HL-60/S4 treated with retinoic acid at 250 ng/mL for 4 days and 3 days (cell line): Measurements from ENCODE around the gene CRYBG1.

Experiments
- in situ Hi-C: fragments of 300-500 bp; cut with MboI; formaldehyde crosslinking; loops from 2 replicates; pipeline ENCODE4 v1.7.0; 2022; ENCODE audit warnings: low sequenced_read_pairs

The CRYBG1 gene, protein sequence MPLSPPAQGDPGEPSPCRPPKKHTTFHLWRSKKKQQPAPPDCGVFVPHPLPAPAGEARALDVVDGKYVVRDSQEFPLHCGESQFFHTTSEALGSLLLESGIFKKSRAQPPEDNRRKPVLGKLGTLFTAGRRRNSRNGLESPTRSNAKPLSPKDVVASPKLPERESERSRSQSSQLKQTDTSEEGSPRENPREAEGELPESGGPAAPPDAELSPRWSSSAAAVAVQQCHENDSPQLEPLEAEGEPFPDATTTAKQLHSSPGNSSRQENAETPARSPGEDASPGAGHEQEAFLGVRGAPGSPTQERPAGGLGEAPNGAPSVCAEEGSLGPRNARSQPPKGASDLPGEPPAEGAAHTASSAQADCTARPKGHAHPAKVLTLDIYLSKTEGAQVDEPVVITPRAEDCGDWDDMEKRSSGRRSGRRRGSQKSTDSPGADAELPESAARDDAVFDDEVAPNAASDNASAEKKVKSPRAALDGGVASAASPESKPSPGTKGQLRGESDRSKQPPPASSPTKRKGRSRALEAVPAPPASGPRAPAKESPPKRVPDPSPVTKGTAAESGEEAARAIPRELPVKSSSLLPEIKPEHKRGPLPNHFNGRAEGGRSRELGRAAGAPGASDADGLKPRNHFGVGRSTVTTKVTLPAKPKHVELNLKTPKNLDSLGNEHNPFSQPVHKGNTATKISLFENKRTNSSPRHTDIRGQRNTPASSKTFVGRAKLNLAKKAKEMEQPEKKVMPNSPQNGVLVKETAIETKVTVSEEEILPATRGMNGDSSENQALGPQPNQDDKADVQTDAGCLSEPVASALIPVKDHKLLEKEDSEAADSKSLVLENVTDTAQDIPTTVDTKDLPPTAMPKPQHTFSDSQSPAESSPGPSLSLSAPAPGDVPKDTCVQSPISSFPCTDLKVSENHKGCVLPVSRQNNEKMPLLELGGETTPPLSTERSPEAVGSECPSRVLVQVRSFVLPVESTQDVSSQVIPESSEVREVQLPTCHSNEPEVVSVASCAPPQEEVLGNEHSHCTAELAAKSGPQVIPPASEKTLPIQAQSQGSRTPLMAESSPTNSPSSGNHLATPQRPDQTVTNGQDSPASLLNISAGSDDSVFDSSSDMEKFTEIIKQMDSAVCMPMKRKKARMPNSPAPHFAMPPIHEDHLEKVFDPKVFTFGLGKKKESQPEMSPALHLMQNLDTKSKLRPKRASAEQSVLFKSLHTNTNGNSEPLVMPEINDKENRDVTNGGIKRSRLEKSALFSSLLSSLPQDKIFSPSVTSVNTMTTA (N-terminal part only)

DNA sequence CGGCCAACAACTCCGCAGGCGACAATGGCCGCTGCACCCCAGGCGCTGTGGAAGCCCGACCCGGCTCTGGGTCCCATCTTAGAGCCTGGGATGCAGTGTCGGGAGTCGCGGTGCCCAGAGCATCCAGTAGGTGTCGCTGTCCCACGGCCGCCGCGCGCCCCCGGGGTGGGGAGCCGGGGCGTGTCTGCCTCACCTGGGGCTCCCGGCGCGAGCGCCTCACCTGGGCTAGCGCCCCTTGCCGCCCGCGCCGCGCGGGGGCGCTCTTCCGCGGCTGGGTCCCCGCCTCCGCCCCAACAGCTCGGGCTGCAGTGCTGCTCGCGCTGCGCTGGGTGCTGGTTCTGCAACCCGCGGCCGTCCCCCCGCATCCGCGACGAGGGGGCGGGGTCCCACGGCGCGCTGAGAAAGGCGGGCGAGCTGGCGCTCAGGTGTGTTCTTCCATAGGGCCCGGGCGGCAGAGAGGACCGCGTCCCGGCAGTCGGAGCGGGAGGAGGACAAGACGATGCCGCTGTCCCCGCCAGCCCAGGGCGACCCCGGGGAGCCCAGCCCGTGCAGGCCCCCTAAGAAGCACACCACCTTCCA, at the start of gene CRYBG1:
Gene CRYBG1, plus strand, starts transcription at position 308 of the 579 bp plus-strand sequence. Its CDS starts 192 bp downstream, at position 500.
- in situ Hi-C loops, result no loop called here

DNA sequence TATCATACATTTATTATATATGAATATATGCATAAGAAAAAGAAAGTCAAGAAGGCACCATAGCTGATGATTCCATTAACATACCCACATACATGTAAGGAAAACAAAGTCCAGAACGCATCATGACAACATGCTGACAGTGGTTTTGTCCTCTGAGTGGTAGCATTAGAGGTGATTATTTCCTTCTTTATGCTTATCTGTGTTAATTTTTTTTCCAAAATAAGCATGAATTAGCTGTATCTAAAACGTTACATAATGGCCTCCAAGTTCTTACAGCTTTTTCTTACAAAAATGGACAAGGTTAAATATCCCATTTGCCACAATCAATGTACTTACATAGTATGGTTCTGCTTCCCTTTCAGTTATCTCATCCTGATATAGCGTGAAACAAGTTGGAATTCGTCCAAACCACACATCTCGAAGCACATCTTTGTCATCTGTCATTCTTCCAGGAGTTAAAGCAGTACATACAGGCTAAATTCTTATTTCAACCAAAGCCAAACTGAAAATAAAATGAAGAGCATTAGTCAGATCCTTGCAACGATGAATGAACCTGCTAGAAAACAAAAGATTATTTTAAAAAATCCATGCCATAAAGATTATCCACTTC, 44.6 kb upstream of the CRYBG1 start:
- in situ Hi-C loops, result no loop called here

DNA sequence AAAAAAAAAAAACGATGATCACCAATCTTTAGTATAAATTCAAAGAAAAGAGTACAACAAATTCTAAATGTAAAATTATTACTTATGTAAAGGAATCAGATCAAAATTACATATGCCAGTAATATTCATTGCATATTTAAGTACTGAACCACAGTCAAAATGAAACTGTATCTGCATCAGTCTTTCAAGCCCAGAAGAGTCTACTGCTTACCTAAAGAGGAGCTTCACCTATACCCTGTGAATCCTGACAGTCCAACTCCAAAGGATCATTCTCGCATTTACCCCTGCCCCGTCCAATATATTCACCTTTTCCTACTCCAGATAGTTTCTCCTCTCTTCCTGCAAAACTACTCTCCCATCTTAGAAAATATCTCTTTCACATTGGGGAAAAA, 44.1 kb upstream of the CRYBG1 start:
- in situ Hi-C loops, result no loop called here

DNA sequence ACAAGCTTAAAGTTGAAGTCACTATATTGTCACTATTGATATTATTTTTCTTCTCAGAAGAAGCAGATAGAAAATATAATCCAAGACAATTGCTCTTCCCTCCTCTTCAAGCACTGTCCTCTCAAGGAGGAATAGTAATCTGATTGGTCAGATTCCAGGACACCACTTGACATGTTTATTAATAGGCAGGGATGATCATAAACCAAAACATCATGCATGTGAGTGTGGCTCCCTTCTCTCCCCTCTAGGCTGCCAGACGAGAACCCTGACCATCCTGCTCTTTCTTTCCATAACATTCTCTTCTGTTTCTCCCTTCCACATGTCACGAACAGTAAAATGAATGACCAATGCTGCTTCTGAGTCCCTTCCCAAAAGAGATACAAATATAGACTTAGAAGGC, 42.5 kb upstream of the CRYBG1 start:
- in situ Hi-C loops, result no loop called here

DNA sequence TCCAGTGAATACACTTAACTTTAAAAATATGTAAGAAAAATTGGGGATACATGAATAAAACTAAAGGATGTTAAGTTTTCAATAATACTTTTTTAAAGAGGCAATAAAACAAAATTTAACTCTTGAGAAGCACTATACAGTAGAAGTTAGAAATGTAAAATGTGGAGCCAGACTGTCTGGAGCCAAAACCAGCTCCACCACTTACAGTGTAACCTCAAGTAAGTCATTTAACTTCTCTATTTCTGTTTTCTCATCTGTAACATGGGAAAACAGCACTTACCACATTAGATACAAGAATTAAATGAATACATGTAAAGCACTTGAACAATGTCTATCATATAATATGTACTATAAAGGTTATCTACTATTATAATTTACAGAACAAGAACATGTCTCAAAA, 41.7 kb upstream of the CRYBG1 start:
- in situ Hi-C loops, result no loop called here

DNA sequence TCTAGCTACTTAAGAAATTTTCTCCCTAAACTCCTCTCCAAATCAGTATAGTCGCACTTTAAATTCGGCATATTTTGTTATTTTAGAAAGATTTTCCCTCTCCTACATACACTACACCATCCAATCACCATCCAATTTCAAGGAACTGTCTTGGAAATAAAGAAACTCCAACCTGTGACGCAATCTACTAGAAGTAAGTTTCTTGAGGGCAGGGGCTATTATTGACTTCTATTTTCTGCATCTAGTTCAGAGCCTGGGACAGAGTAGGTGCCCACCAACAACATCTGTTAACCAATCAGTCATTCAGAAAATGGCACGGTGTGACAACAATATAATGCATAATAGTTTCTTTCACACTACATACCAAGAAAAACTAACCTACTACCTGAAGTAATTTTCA, 38.6 kb upstream of the CRYBG1 start:
- in situ Hi-C loops, result no loop called here

DNA sequence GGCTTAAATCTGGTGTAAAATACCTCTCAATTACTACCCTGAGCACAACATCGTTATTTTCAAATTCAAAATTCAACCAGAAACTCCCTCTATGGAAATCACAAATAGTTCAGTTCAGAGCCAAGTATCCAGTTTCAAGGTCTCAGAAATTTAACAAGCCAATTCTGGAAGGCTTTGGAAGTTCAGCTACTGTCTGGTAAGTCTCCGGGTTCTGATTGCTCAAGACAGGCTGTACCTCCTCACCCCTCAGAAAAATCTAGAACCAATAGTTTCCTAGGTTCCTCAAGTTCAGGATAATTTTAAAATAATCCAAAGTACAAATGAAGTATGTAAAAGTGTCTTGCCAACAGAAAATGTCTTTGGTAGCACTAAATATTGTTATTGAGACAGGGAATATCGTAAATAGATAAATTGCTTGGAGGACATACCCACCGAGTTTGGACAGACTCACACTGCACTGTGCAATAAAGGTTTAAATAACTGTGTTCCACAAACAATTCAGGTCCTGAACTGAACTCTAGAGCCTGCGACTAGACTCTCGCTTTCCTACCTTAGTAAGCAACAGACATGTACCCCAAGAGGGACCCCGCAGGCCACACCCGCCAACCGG, 35.7 kb upstream of the CRYBG1 start:
- in situ Hi-C loops, result no loop called here

DNA sequence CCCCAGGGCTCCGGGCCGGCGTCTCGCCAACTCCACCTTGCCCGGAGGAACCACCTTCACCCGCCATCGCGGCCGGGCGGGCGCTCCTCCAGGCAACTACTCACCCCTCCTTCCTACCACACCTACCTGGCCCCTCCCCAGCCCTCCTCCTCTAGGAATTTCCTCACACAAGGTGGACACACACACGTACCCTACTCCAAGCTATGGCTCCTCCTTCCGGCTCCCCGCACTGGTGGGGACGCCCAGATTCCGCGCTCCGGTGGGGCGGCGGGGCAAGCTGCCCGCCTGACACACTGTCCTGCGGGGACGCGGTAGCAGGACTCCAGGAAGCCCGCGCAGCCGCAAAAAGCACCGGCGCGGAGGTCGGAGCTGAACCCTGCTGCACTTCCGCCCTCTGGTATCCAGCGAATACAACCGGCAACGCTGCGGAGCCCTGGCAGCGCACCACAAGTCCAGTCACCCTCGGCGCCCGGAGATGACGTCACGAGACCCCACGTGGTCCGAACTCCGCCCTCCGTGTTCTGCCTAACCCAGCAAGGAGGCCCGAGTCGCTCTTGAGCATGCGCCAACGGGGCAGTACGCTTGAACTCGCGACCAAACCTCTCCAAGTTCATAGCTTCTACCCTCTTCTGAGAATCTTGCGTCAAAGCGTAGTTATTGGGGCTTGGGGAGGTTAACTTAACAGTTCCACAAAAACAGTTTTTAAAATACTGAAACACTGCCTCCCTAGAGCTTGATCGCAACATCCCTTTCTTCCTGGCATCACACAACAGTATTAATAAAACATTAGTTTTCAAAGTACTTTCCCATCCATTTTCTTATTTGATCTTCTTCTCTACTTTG, 35.0 kb upstream of the CRYBG1 start, which contains the start of gene ATG5:
Gene ATG5, minus strand, starts transcription at position 425 of the 843 bp plus-strand sequence. CDS start 9,552 bp downstream, outside the sequence.
- in situ Hi-C loops, result no loop called here

DNA sequence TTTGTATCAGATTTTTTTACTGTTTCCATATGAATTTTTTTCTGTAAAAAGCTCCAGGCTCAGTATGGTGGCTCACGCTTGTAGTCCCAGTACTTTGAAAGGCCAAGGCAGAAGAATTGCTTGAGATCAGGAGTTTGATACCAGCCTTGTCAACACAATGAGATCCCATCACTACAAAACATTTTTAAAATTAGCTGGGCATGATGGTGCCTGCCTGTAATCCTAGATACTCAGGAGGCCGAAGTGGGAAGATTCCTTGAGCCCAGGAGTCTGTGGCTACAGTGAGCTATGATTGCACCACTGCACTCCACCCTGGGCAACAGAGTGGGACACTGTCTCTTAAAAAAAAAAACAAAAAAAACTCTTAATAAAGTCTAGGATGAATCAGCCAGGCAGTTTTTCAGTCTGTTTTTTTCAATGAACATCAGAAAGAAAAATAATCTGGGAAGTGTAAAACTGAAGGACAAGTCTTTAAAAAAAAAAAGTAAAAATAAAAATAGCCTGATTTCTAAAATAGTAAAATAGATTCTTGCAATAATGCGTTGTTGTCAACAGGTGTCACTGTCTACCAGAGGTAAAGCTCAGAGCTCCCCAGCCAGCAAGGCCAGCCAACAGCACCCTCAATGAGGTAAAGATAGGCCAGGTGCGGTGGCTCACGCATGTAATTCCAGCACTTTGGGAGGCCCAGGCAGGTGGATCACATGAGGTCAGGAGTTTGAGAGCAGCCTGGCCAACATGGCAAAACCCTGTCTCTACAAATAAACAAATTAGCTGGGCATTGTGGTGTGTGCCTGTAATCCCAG, 25.7 kb upstream of the CRYBG1 start:
- in situ Hi-C loops, result loop anchor here (10.0 kb wide), 1 partner anchor 230 kb away; no protein-coding TSS in a partner anchor

DNA sequence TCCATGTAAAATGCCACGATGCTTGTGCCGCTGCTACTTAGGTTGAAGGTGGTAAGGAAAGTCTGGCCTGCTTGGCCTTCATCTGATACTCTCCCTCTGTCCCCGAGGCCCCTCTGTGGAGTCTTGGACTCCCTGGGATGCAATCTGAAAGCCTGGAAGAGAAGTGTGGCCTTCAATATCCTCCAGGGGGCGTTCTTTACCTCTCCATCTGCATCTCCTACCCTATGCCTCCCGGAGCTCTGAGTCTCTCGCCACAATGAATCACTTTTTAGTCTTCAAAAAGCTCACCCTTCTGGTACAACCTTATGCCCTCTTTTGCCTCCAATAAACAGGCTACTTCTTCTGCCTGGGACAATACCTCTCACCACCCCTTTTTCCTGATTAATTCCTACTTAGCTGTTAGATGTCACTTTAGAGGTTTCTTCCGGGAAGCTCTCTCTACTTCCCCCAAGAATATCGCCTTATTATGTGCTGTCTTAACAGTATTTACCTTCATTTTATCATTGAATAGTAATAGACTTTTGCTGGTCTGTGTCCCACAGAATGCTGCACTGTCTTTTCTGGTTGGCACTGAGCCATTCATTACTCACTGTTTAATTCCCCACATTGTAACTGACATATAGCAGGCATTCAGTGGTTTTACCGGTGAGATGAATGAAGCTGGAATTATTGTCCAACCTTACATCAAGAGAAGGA, 21.0 kb upstream of the CRYBG1 start:
- in situ Hi-C loops, result loop anchor here (10.0 kb wide), 2 partner anchors 225 to 625 kb away; no protein-coding TSS in a partner anchor

DNA sequence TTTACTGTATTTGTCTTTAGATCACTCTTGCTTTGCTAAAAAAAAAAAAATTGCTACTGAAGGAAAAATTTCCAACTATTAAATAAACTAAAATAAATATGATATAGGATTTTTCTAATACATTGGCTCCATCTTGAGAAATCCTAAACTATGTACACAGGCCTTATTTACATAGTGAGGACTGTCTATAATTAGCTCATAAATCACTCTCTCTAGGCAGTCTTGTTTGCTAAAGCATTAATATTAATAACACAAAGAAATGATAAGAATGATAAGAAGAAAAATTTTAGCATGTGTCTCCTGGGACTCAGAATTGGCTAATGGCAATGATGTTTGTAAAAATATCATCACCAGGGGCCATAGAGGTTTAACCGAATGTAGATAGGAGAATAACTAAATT, 13.3 kb upstream of the CRYBG1 start:
- in situ Hi-C loops, result loop anchor here (10.0 kb wide), 1 partner anchor 618 kb away; no protein-coding TSS in a partner anchor

DNA sequence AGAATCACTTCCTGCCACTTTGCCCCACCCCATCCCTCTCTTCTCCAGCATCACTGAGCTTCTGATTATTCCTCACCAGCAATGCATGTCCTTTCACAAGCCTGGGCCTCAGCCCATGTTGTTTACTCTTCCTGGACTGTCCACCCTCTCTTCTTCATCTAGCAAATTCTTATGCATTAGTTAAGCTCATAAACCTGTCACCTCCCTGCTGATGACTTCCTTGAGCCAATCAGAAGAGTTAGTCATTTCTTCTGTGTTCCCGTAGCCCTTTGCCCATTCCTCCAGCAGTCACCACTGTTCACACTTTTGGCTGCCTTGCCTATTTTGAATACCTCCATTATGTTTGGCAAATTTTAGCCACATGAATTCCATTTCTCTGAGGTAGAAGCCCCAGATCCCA, 4.1 kb upstream of the CRYBG1 start:
- in situ Hi-C loops, result no loop called here

DNA sequence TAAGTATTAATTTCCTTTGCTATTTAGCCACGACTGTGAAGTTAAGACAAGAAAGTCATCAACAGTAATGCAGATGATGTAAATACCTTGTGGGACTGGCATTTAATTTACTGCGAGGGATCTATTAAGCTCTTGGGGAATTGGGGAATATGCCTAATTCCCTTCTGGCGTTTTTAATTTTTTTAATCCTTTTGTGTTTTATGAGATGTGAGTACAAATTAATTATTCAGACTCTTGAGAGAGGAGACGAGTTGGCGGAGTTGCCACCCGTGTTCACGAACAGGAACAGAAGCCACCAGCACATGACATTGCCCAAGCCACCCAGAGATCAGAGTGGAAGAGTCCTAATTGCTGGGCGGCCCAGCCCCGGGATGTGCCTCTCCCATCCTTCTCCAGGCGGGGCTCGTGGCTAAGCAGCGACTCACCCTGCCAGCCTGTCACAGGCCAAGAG, 533 bp upstream of the CRYBG1 start:
- in situ Hi-C loops, result no loop called here

DNA sequence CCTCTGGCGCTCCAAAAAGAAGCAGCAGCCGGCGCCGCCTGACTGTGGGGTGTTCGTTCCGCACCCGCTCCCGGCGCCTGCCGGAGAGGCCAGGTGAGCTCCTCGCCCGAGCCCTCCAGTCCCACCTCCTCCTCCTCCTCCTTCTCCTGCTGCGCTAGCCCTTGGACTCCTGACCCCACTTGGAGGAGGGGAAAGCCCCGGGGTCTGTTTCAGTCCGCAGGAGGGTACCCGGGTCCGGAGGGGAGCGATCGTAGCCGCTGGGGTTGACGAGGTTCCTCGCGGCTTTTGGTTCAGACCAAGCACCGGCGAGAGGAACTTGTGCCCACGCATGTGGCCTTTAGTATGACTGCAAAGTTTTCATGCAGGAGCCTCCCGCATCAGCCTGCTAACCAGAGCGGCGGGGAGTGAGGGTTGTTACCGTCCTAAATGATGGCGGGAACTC, 493 bp downstream of the CRYBG1 start:
- in situ Hi-C loops, result no loop called here

DNA sequence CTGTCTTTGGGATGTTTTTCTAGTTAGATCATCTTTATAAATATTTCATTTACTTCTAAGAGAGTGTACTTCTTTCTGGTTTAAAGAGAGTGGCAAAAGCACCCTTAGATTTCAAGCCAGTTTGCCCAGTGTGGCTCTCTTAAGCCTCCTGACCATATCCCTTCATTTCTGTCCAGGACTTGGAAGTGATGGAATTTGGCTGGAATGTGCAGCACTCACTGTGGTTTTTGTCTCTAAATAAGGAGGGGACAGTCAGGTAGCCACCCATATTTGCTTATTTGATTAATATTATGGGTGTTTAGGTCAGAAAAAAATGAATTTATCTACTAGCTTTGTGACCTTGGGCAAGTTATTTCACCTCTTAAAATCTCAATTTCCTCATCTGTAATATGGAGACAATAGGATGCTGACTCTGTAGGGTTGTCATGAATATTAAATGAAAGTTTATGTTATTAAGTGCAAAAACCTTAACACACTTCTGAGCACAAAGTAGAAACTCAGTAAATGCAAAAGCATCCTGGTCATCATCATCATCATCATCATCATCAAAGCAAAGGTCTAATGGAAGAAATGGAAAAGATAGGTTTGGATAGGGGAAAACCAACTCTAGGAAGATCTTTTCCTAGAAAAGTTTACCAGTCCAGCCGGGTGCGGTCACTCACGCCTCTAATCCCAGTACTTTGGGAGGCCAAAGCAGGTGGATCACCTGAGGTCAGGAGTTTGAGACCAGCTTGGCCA, 3.1 kb downstream of the CRYBG1 start:
- in situ Hi-C loops, result no loop called here

DNA sequence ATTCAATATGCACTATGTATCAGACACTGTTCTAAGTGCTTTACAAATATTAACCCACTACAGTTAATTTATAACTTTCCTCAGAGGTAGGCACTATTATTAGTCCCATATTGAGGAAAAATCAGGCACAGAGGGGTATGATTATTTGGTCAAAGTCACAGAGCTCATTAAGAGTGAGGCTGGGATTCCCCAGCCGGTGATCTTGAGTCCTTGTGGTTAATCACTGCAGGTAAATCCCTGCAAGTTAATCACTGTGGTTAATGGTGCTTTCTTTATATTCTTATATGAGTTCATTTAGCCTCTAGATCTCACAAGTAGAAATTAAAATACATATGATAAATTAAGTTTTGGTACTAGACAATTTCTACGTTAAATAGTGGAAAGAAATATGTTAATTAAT, 9.2 kb downstream of the CRYBG1 start:
- in situ Hi-C loops, result no loop called here
